Parathyroid adenoma (tissue), 2 donors: ENCODE data around the gene HLCS.

Experiments
- H2AFZ ChIP-seq: fragments of 300-600 bp; sonication (generic); one replicate; pipeline ENCODE4 v1.7.0; 2017; ENCODE audit warnings: antibody characterized with exemption, mild to moderate bottlenecking
- H3K27ac ChIP-seq: fragments of 300-600 bp; sonication (generic); one replicate; pipeline ENCODE4 v1.7.0; 2017
- H3K27me3 ChIP-seq: fragments of 300-600 bp; sonication (generic); one replicate; pipeline ENCODE4 v1.7.0; 2017; ENCODE audit warnings: low read length; ENCODE audit not compliant: control insufficient read depth, insufficient read depth
- H3K36me3 ChIP-seq: fragments of 300-600 bp; sonication (generic); one replicate; pipeline ENCODE4 v1.7.0; 2017; ENCODE audit warnings: low read length; ENCODE audit not compliant: control insufficient read depth, insufficient read depth
- H3K4me1 ChIP-seq: fragments of 300-600 bp; sonication (generic); one replicate; pipeline ENCODE4 v1.7.0; 2017; ENCODE audit warnings: control low read depth
- H3K4me2 ChIP-seq: fragments of 300-600 bp; sonication (generic); one replicate; pipeline ENCODE4 v1.7.0; 2017; ENCODE audit warnings: low read length
- H3K4me3 ChIP-seq: fragments of 300-600 bp; sonication (generic); one replicate; pipeline ENCODE4 v1.7.0; 2017; ENCODE audit warnings: low read depth, low read length
- H3K79me2 ChIP-seq: fragments of 300-600 bp; sonication (generic); one replicate; pipeline ENCODE4 v1.7.0; 2017; ENCODE audit warnings: control low read depth
- H3K9ac ChIP-seq: fragments of 300-600 bp; sonication (generic); one replicate; pipeline ENCODE4 v1.7.0; 2017; ENCODE audit warnings: mild to moderate bottlenecking
- H3K9me3 ChIP-seq: fragments of 300-600 bp; sonication (generic); one replicate; pipeline ENCODE4 v1.7.0; 2017; ENCODE audit warnings: low read length; ENCODE audit not compliant: control insufficient read depth
- TF ChIP-seq, protein P1 (sequence below): fragments of 300-600 bp; sonication (generic); IDR thresholded peaks from one replicate; pipeline ENCODE4 v1.7.0; 2017; ENCODE audit warnings: antibody characterized with exemption, mild to moderate bottlenecking
- donor health status: primary hyperparathyroidism.

Gene HLCS

DNA sequence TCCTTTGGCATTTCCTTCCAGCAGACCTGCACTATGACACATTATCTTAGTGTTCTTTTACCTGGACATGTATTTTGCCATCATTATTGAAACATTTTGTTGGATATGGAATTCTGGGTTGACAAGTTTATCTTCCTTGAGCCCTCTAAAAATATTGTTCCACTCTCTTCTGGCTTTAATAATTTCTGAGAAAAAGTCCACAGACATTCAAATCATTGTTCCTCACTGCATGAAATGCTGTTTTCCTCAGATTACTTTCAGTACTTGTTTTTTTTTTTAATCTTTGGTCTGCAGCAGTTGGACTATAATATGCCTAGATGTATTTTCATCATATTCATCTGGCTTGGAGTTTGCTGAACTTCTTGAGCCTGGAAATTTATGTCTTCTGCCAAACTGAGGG lies 88.7 kb downstream of the HLCS start:
- TF ChIP-seq, protein P1, sequence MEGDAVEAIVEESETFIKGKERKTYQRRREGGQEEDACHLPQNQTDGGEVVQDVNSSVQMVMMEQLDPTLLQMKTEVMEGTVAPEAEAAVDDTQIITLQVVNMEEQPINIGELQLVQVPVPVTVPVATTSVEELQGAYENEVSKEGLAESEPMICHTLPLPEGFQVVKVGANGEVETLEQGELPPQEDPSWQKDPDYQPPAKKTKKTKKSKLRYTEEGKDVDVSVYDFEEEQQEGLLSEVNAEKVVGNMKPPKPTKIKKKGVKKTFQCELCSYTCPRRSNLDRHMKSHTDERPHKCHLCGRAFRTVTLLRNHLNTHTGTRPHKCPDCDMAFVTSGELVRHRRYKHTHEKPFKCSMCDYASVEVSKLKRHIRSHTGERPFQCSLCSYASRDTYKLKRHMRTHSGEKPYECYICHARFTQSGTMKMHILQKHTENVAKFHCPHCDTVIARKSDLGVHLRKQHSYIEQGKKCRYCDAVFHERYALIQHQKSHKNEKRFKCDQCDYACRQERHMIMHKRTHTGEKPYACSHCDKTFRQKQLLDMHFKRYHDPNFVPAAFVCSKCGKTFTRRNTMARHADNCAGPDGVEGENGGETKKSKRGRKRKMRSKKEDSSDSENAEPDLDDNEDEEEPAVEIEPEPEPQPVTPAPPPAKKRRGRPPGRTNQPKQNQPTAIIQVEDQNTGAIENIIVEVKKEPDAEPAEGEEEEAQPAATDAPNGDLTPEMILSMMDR: no peak
- no peaks in the 10 kb centered on the region for H3K36me3 ChIP-seq
- no peaks in the 10 kb centered on the region for H3K9me3 ChIP-seq
- H2AFZ ChIP-seq: no peak overlapping the region
- H3K9ac ChIP-seq: no peak overlapping the region
- H3K4me1 ChIP-seq: no peaks in the 10 kb centered on the region
- no peaks in the 10 kb centered on the region for H3K79me2 ChIP-seq
- H3K4me2 ChIP-seq: no peak overlapping the region
- H3K4me3 ChIP-seq: no peak overlapping the region
- no peaks in the 10 kb centered on the region for H3K27me3 ChIP-seq
- no peak overlapping the region for H3K27ac ChIP-seq

DNA sequence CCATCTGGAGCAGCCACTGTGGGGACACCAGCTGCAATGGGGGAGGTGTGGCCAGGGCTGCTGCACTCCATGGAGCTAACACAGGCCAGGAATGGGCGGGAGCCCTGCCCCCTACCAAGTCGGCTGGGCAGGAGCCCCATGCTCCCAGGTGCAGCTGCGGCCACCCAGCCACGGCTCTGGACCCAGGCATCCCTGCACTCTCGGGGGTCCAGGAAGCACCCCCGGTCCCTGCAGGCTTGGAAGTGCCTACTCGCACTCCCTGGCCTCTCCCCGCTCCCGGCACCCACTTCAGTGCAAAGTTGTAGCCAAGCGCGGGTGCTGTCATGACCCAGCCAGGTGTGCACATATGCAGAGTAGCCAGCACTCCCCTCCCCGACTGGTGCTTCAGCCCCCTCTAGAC lies 91.8 kb downstream of the HLCS start:
- Histone ChIP-seq H3K9me3 (no peaks in the 10 kb centered on the region), H3K79me2 (no peaks in the 10 kb centered on the region), H3K9ac (no peak overlapping the region), H3K27me3 (no peaks in the 10 kb centered on the region), H3K4me1 (no peaks in the 10 kb centered on the region), H2AFZ (no peak overlapping the region), H3K4me3 (no peak overlapping the region), H3K27ac (no peak overlapping the region), H3K36me3 (no peaks in the 10 kb centered on the region), H3K4me2 (no peak overlapping the region)
- TF ChIP-seq, protein P1: no peak

DNA sequence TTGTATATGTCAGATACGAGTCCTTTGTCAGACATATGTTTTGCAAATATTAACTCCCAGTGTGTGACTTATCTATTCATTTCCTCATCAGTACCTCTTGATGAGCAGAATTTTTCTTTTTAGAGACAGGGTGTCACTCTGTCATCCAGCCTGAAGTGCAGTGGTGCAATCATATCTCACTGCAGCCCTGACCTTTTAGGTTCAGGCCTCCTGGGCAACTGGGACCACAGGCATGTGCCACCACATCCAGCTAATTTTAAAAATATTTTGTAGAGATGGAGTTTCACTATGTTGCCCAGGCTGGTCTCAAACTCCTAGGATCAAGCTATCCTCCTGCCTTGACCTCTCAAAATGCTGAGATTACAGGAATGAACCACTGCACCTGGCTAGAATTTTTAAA lies 93.0 kb downstream of the HLCS start:
- no peak overlapping the region for H3K4me2 ChIP-seq
- no peak overlapping the region for H3K4me3 ChIP-seq
- TF ChIP-seq, protein P1: no peak
- no peaks in the 10 kb centered on the region for H3K4me1 ChIP-seq
- no peaks in the 10 kb centered on the region for H3K79me2 ChIP-seq
- H3K36me3 ChIP-seq: no peaks in the 10 kb centered on the region
- H3K9me3 ChIP-seq: no peaks in the 10 kb centered on the region
- H3K27ac ChIP-seq: no peak overlapping the region
- H3K27me3 ChIP-seq: no peaks in the 10 kb centered on the region
- H3K9ac ChIP-seq: no peak overlapping the region
- H2AFZ ChIP-seq: no peak overlapping the region

DNA sequence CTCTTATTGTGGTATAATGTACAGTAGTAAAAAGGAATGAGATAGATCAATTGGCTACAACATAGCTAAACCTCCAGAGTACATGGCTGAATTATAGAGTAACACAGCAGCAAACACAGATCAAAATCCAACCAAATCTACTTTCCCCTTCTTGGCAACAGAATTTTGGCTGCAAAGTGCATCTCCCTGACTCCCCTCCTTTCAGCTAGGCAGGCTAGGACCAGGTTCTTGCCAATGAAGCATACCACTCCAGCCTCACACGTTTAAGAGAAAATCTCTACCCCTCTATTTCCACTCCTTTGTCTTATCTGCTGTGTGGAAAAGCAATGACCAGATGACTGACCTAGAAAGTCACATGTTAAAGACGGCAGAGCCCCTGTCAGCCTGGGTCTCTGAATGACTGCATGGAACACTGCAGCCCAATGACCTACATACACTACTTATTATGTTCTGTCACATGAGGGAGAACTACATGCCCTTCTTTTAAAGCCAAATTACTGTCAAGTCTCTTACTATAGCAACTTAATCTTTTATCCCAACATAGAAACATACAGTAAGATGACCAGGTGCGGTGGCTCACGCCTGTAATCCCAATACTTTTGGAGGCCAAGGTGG lies 99.1 kb downstream of the HLCS start:
- no peak overlapping the region for H3K9ac ChIP-seq
- no peak overlapping the region for H3K27ac ChIP-seq
- TF ChIP-seq, protein P1: no peak

DNA sequence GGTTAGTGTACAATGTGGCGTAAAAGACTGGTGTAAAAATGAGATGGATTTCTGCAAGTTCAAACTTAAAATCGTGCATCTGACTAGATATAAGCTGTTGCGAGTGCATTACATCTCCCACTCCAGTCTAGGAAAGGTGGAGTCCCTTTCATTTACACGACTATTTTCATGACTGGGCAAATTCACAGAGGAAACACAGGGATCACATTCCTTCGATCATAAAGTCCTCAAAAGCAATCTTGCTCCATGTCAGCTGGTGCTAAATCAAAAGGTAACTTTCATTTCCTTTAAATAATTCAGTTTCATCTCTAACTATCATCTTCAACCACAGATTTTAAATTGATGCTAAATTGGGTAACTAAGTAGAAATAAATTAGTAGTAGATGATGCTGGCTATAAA lies 100.0 kb downstream of the HLCS start:
- Histone ChIP-seq H3K27ac (no peak overlapping the region), H3K4me3 (no peak overlapping the region), H3K9me3 (no peaks in the 10 kb centered on the region), H3K27me3 (no peaks in the 10 kb centered on the region), H3K4me1 (no peaks in the 10 kb centered on the region), H2AFZ (no peak overlapping the region), H3K79me2 (no peaks in the 10 kb centered on the region), H3K4me2 (no peak overlapping the region), H3K36me3 (no peaks in the 10 kb centered on the region), H3K9ac (no peak overlapping the region)
- TF ChIP-seq, protein P1: no peak

More for the DNA sequence above, 99.1 kb downstream of the HLCS start:
- Histone ChIP-seq H2AFZ (no peak overlapping the region), H3K4me2 (no peak overlapping the region), H3K4me3 (no peak overlapping the region), H3K9me3 (no peaks in the 10 kb centered on the region), H3K27me3 (no peaks in the 10 kb centered on the region), H3K79me2 (no peaks in the 10 kb centered on the region), H3K36me3 (no peaks in the 10 kb centered on the region), H3K4me1 (no peaks in the 10 kb centered on the region)
